Stimulated activated CD4-positive, alpha-beta T cell treated with anti-CD3 and anti-CD28 coated beads, Interleukin-15, amount 100 ng/mL, for 24 hours (primary cell): Measurements from ENCODE around the gene LRRC7.

ENCODE experiments used
- DNase-seq: peaks from one replicate; pipeline ENCODE4 v3.0.0-alpha.2; 2020

Gene LRRC7

DNA sequence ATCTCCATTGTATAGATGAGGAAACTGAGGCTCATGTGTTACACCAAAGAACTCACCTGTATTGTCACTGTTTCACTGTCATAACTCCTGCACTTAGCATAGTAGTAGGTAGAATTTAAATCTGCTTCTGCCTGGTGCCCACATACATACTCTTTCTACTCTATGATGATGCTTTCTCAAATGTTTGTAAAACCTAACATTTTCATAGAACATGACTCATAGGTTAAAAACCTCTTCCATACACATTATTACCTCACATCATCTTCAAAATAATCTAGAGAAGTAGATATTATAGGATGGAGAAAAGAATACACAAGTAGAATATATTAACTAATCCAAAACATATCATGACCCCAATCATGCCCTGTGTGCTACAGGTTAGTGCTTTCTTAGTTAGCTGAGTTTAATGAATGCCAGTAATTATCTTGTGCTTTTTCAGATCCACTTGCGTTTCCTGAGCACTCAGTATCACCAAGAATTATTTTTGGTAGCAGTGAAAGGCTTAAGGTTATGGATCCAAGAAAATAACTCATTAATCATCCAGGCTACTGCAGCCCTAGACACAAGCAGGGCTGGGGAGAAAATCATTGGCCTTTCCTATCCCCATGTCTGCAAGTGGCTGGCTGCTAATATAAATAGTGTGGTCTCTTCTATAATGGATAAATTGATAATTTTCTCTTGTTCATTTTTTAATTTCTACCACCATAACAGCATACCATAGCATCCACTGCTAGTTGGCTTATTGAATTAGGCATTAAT, 480.8 kb downstream of the LRRC7 start:
- no peak for DNase-seq

DNA sequence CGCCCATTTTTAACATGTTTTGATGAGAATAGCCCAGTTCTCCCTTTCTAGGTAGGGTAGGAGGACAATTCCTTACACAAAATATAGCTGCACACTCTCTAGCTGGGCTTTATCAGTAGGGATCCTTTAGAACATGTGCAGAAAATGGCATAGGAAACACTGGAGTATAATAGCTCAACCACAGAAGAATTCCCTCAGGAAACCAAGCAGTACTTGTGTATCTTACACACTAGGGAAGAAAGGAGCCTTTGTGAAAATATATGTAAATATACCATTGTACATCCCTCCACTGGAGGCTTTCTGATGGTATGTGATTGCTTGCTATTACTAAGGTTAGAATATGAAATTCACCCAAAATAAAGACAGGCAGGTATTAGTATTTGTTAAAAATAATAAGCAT, 484.2 kb downstream of the LRRC7 start:
- no peak for DNase-seq

DNA sequence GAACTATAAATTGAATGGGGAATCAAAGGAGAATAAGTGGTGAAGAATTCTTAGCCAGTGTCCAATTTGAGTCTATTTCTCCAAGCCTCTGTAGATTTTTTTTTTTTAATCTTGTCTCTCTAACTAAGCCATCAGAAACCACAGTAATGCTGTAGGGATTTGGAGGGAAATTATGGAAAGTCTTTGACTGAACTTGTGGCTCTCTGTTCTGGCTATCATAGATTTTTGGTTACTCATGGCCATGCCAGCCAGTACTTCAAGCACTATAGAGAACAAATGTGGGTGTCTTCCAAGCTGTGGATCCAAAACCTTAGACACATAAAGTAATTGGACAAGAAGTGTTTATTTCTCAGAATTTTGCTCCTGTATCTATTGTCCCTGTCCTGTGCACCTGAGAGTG, 489.8 kb downstream of the LRRC7 start:
- no peak for DNase-seq

DNA sequence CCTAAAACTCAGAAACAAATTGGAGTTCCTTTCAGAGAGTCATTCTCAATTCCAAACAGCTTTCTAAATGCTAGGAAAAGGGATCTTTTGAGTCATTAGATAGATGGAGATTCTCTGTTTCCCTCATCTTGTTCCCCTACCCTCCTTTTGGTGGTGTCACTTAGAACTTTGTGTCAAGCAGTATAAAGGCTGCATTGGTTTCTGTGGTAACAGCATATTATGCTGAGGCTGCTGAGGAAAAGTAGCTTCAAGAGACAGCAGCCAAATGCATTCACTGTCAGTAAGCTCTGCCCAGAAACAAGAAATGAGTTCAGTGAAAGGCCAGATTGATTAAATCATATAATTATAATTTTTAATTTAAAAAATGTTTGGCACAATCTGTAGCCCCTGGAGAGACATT, 493.5 kb downstream of the LRRC7 start:
- DNase-seq = no peak

GRCh38 chr1:70063861-70064260, 496.1 kb downstream of the LRRC7 start:
- DNase-seq = no peak

DNA sequence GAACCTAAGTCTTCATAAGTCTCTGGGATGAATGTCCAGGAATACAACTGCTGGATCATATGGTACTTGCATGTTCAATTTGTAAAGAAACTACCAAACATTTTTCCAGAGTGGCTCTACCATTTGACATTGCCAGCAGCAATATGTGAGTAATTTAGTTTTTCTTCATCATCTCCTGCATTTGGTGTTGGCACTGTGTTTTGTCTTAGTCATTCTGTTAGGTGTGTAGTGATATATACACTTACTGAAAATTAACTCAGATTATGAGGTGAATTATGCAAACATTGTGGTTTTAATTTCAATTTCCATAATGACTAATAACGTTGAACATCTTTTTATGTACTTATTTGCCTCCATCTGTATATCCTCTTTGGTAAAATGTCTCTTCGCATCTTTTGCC, 499.0 kb downstream of the LRRC7 start:
- no peak for DNase-seq

DNA sequence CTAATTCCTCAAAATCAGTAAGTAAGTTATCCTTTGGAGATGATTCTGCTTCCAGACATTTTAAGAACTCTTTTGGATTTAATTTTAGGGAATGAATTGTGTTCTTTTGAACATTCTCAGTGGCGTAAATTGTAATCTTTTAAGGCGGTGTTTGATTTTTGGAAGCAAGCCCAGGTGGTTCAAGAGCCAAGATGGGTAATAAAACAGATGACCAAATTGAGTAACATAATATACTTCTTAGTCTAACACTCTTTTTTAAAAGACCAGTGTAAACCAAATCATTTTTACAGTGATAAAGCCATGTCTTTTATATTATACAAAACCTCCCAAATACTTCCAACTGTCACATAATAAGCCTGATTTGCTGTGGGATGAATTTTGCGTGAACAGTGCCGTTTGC, 503.9 kb downstream of the LRRC7 start:
- no peak for DNase-seq

DNA sequence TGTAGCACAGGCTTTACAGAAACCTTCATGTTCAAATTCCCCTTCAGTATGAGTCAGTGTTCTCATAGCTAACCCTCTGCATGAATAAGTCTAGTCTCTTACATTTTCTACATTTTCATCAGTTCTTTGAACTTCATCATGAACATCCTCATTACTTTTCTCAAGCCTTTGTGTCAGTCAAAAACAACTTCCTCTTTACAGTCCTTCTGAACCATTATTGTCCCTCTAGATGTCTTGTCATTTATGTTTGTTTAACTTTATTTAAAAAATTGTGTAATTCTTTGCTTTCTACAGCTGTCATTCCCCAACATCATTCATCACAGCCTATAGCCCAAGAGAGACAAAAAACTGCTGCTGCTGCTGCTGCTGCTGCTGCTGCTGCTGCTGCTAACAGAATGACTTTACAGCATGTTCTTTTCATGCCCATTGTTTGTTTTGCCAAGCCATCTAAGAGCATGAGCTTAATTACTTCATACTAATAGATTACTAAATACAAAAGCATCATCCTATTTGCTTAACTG, 504.6 kb downstream of the LRRC7 start:
- DNase-seq = no peak

GRCh38 chr1:70075761-70076160, 508.0 kb downstream of the LRRC7 start:
- DNase-seq = no peak

DNA sequence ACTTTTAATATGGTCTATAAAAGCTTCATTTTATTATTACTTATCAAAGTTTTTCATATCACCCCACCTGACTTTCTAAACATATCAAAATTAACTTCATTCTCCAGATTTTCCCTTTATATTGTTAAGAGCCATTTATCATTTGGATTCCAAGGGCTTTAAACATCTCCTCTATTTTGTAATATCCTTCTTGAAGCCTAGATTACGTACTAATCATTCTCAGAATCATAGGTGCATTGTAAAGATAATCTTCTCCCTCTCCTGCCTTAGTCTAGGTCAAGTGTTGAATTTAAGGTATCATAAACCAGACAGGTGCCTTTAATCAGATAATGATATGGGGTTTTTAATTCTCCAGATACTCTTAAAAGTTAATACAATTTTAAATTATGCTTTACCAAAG, 509.3 kb downstream of the LRRC7 start:
- no peak for DNase-seq

DNA sequence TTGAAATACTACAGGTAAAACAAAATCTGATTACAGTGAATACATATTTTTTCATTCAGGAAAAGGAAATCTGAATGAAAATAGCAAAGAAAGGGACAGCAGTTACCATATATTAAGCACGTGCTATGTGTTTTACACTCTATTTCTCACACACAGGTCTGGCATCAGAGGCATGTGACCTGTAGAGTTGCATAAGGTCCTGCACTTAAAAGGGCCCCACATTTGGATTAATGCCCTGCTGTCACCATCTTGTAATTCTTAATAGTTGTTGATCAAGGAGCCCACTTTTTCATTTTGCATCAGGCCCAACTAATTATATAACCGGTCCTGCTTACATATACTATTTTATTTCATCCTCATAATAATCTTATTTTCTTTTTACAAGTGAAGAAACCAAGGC, 511.8 kb downstream of the LRRC7 start:
- DNase-seq = no peak

DNA sequence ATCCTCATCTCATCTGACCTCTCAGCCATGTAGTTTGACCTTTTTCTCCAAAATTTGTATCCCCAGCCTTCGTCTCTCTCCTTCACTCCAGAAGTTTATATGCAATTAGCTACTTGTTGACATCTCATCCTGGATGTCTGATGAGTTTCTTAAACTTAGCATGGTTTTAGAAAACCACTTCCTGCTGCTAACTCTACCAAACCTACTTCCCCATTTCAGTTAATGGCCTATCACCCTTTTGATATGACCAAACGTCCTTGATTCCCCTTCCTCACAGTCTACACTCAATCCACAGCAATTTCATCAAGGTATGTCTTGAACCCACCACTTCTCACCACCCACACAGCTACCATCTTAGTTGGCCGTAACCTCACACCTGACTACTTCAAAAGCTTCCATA, 515.8 kb downstream of the LRRC7 start:
- DNase-seq = no peak

DNA sequence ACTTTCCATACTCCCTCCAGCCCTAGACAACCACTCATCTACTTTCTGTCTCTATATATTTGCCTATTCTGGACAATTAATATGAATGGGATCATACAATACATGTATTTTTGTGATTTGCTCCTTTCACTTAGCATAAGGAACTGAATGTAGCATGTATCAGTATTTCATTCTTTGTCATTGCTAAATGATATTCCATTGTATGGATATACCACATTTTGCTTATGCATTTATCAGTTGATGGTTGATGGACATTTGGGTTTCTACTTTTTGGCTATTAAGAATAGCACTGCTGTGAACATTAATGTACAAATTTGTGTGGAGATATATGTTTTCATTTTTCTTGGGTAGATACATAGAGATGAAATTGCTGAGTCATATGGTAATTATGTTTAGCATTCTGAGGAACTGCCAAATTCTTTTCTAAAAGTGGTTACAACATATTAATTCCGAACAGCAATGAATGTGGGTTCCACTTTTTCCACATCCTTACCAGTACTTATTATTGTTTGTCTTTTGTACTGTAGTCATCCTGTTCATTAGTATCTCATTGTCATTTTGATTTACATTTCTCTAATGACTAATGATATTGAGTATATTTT, 516.7 kb downstream of the LRRC7 start:
- no peak for DNase-seq

GRCh38 chr1:70085521-70085920, 517.8 kb downstream of the LRRC7 start:
- DNase-seq = no peak

DNA sequence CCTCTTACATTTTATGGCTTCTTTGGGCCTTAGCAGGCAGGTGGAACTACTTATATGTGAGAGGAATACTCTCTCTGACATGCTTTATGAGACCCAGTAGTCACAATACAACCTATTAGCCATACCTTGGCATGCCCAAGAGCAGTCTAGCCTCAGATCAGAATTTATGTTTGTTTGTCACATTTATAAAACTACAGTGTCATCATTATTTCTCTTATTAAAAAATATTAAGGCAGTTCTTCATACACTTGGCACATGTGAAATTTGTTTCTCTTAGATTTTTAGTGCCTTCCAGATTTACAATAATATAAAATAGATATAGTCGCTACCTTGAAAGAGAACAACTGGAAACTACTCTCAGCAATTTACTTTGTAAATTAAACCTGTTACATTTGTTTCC, 519.2 kb downstream of the LRRC7 start:
- no peak for DNase-seq

- no peak for DNase-seq
Measured at GRCh38 chr1:70090141-70090540, 522.4 kb downstream of the LRRC7 start.

DNA sequence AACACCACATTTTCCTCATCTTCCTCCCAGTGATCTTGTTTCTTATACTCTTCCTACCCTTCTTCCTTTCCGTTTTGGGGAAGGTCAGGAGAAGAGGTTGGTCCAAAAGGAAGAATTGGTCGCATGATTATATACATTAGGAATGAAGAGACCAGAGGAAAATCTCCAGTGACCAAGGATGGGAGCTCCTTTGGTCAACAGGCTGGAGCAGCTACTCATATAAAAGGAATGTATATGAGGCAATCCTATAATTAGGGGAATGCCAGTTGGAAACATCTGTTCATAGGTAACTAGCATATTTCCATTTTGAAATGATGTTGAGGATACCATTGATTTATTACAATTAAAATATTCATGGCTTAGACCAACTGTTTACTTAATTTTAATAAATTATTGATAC, 523.2 kb downstream of the LRRC7 start:
- DNase-seq = no peak

DNA sequence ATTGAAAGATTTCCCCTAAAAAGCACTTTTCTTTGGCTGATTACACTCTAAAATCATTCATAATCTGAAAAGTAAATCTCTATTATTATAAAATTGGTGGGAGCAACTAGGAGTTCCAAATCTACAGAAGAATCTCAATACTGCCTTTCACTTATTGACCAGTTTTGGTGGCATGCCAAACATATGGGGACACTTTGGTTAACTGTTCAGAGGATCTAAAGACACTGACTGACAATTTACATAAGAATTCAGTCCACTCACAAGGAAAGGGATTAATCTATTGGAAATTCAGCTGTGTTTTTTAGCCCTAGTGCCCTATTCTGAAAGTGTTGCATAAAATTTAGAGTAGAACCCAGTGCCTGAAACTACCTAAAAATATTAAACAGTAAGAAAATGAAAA, 524.1 kb downstream of the LRRC7 start:
- no peak for DNase-seq

DNA sequence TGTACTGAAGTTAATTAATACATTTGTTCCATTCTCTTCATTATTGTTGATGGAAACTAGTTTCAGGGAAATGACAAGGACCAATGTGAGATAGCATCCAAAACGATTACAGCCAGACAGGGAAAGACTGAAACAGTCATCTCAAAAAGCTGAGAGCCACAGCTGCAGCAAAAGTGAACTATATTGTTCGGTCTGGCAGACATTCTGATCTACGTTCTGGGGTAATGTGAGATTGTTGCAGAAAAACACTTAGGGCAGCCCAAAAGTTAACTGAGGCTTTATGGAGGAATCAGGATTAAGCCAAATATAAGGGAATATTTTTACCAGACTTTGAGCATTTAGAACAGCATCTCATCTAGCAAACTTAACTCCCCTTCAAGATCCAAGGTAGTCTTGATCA, 524.8 kb downstream of the LRRC7 start:
- no peak for DNase-seq

DNA sequence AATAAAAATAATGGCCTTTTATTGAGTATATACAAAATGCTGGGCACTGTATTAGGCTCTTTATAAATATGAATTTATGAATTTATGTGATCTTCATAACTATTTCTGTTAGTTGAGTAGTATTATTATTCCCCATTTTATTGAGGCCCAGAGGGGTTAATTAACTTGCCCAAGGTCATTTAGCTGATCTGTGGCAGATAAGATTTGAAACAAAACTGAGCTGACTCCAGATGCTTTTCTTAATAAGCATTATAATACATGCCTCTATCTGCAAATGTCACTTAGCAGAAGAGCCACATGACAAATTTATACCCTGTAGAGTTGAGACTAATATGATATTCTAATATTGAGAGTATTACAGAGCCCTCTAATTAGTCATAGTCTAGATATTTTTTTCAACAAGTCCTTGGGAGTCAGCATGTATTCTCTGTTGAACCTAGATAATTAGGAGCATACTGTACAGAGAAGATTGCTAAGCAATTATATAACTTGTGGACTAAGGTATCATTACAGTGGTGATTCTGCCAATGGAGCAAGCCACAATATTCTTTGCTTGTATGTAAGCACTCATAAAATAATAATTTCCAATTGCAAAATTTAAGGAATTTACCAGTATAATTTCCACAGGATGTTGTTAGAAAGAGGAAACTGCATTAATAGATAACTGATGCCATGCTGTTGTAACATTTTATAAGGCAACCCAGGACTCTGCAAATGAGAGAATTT, 525.7 kb downstream of the LRRC7 start:
- DNase-seq = no peak

- DNase-seq = no peak
Measured at GRCh38 chr1:70101231-70101630, 533.5 kb downstream of the LRRC7 start.

- DNase-seq = no peak
Measured at GRCh38 chr1:70101774-70102173, 534.1 kb downstream of the LRRC7 start.

GRCh38 chr1:70103770-70104169, 536.0 kb downstream of the LRRC7 start:
- DNase-seq = no peak

DNA sequence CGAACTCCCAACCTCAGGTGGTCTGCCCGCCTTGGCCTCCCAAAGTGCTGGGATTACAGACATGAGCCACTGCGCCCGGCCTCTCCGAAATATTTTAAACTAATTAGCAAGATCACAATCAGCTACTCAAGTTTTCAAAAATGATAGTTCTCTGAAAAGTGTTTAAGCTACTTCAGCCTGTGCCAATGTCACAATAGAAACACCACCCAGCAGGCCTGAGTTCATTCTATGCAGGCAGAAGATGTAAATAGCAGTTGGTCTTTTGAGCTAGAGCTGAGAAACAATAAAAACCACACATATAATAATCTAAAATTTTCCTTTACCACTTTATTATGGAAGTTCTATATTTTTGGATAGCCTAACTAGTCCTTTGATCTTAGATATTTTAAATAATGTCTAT, 541.5 kb downstream of the LRRC7 start:
- DNase-seq = no peak
